ENCODE data around the gene PDE4A. TPM values are rescaled to one million over a fixed set of nuclear protein-coding genes. Genes with fewer than 3 reads are reported as not detected.
"Not testable (repeated sequence)": the region's sequence is repeated elsewhere in the genome, so short reads cannot be mapped to it uniquely, and the experiment has no call there.

Gene PDE4A
- total RNA-seq, 2 donors from 2014 or later, result 14.5 to 46.6 TPM

GRCh38 chr19:10408511-10409283, 11.6 kb upstream of the PDE4A start:
- Mint-ChIP-seq H3K36me3 (no peaks in the 10 kb centered on the region), H3K4me1 (ENCODE audit: low read depth in 2 of 2) (peaks cover 55 to 70% of the 10 kb centered on the region in 2 donors)
- ATAC-seq, result peak; percentile 69 to 74

GRCh38 chr19:10411224-10411623, 9.1 kb upstream of the PDE4A start:
- H3K27me3 Mint-ChIP-seq; H3K36me3 Mint-ChIP-seq; DNase-seq (ENCODE audit: low spot score); H3K9me3 Mint-ChIP-seq; ATAC-seq: not testable (repeated sequence)
- Mint-ChIP-seq H3K4me3 (peak overlapping the region; percentile 32), H3K27ac (peak overlapping the region; percentile 76 to 82), H3K4me1 (ENCODE audit: low read depth in 2 of 2) (peaks cover 49 to 72% of the 10 kb centered on the region in 2 donors)

More at GRCh38 chr19:10408511-10409283, 11.6 kb upstream of the PDE4A start:
- no peaks in the 10 kb centered on the region for H3K9me3 Mint-ChIP-seq
- H3K4me3 Mint-ChIP-seq, result peak overlapping the region; percentile 85
- peak; percentile 79 for DNase-seq (ENCODE audit: low spot score)
- peak overlapping the region; percentile 76 to 82 for H3K27ac Mint-ChIP-seq
- H3K27me3 Mint-ChIP-seq, result no peaks in the 10 kb centered on the region

DNA sequence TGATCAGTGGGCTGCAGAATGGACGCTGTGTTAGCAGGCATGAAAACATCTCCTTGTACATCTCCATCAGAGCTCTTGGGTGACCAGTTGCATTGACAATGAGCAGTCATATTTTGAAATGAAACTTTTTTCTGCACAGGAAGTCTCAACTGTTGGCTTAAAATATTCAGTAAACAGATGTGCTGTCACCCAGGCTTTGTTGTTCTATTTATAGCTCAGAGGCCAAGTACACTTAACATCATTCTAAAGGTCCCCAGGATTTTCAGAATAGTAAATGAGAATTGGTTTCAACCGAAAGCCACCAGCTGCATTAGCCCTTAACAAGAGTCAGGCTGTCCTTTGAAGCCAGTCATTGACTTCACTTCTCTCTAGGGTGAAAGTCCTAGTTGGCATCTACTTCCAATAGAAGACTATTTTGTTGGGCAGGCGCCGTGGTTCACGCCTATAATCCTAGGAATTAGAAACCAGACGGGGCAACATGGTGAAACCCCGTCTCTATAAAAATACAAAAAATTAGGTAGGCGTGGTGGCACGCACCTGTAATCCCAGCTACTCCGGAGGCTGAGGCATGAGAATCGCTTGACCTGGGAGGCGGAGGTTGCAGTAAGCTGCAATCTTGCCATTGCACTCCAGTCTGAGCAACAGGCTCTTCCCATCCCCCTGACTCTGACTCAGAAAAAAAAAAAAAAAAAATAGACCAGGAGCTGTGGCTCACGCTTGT, 7.9 kb upstream of the PDE4A start:
- H3K4me1 Mint-ChIP-seq (ENCODE audit: low read depth in 2 of 2), result peaks cover 52 to 68% of the 10 kb centered on the region in 2 donors
- H3K36me3 Mint-ChIP-seq, result no peaks in the 10 kb centered on the region
- H3K27me3 Mint-ChIP-seq, result peaks cover 0 to 2% of the 10 kb centered on the region in 2 donors
- DNase-seq (ENCODE audit: low spot score) (peak; percentile 53), ATAC-seq (peak in 1 of 2 donors; percentile 50)
- H3K27ac Mint-ChIP-seq, result peak overlapping the region; percentile 80 to 82
- peak overlapping the region; percentile 52 for H3K4me3 Mint-ChIP-seq
- no peaks in the 10 kb centered on the region for H3K9me3 Mint-ChIP-seq

- Mint-ChIP-seq H3K9me3 (no peaks in the 10 kb centered on the region), H3K27me3 (peaks cover 11 to 14% of the 10 kb centered on the region in 2 donors), H3K4me1 (ENCODE audit: low read depth in 2 of 2) (peaks cover 46 to 50% of the 10 kb centered on the region in 2 donors), H3K4me3 (peak overlapping the region; percentile 75), H3K36me3 (no peaks in the 10 kb centered on the region), H3K27ac (peak overlapping the region; percentile 76 to 80)
- no peak for ATAC-seq
- no peak for DNase-seq (ENCODE audit: low spot score)
Observed at GRCh38 chr19:10416083-10416379, 4.3 kb upstream of the PDE4A start.

GRCh38 chr19:10416380-10417257, 3.7 kb upstream of the PDE4A start:
- H3K4me1 Mint-ChIP-seq (ENCODE audit: low read depth in 2 of 2), result peaks cover 49 to 51% of the 10 kb centered on the region in 2 donors
- H3K36me3 Mint-ChIP-seq, result no peaks in the 10 kb centered on the region
- peak; percentile 82 to 88 for ATAC-seq
- peak; percentile 94 for DNase-seq (ENCODE audit: low spot score)
- H3K4me3 Mint-ChIP-seq, result peak overlapping the region; percentile 75
- no peaks in the 10 kb centered on the region for H3K9me3 Mint-ChIP-seq
- H3K27ac Mint-ChIP-seq, result peak overlapping the region; percentile 76 to 80
- peaks cover 11 to 14% of the 10 kb centered on the region in 2 donors for H3K27me3 Mint-ChIP-seq

GRCh38 chr19:10417541-10418234, 2.6 kb upstream of the PDE4A start:
- no peak for ATAC-seq
- Mint-ChIP-seq H3K4me3 (peak overlapping the region; percentile 76), H3K27ac (peak overlapping the region in 1 of 2 donors; percentile 6), H3K36me3 (no peaks in the 10 kb centered on the region), H3K27me3 (peaks cover 11 to 14% of the 10 kb centered on the region in 2 donors), H3K4me1 (ENCODE audit: low read depth in 2 of 2) (peaks cover 51 to 53% of the 10 kb centered on the region in 2 donors), H3K9me3 (no peaks in the 10 kb centered on the region)
- DNase-seq (ENCODE audit: low spot score), result no peak

- H3K9me3 Mint-ChIP-seq, result no peaks in the 10 kb centered on the region
- no peaks in the 10 kb centered on the region for H3K36me3 Mint-ChIP-seq
- ATAC-seq, result no peak
- DNase-seq (ENCODE audit: low spot score), result no peak
- peaks cover 50 to 53% of the 10 kb centered on the region in 2 donors for H3K4me1 Mint-ChIP-seq (ENCODE audit: low read depth in 2 of 2)
- peak overlapping the region; percentile 6 to 62 for H3K27ac Mint-ChIP-seq
- peaks cover 11 to 14% of the 10 kb centered on the region in 2 donors for H3K27me3 Mint-ChIP-seq
- peak overlapping the region; percentile 76 for H3K4me3 Mint-ChIP-seq
Observed at GRCh38 chr19:10418235-10418484, 2.2 kb upstream of the PDE4A start.

DNA sequence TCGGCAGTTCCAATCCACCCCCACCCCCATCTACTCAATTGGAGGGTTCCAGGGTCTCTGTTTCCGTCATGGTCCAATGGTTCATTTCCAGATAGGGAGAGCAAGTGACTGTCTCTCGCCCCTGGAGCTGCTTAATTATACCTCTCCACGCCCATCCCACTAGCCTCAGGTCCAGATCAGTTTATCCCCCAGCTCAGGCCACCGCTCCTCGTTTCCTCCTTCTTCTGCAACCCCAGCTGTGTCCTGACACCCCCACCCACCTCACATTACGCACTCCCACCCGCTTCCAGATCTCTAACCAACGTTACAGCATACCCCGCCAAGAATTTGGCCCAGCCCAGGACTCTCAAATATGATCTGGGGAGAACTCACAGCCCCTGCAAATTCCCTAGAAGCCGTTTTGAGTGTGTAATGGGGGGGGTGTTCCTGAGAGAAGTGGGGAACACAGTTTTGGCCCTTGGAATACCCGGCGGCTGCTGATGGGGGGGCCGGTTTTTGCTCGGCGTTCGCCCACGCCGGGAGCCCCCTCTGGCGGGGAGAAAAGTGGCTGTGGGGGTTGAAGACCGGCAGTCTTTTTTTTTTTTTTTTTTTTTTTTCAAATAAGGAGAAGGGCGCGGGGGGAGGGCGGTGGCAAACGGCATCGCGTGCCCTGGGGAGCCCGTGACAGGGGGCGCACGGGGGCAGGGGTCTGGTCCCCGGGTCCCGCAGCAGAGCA, 1.7 kb upstream of the PDE4A start:
- H3K27ac Mint-ChIP-seq, result peak overlapping the region; percentile 6 to 62
- no peaks in the 10 kb centered on the region for H3K36me3 Mint-ChIP-seq
- peaks cover 11 to 14% of the 10 kb centered on the region in 2 donors for H3K27me3 Mint-ChIP-seq
- ATAC-seq (no peak), DNase-seq (ENCODE audit: low spot score) (no peak)
- H3K4me3 Mint-ChIP-seq, result peak overlapping the region; percentile 76
- H3K4me1 Mint-ChIP-seq (ENCODE audit: low read depth in 2 of 2), result peaks cover 55 to 57% of the 10 kb centered on the region in 2 donors
- no peaks in the 10 kb centered on the region for H3K9me3 Mint-ChIP-seq

- ATAC-seq (no peak), DNase-seq (ENCODE audit: low spot score) (no peak)
- peaks cover 58% of the 10 kb centered on the region in 2 donors for H3K4me1 Mint-ChIP-seq (ENCODE audit: low read depth in 2 of 2)
- peak overlapping the region; percentile 93 for H3K4me3 Mint-ChIP-seq
- no peaks in the 10 kb centered on the region for H3K36me3 Mint-ChIP-seq
- no peaks in the 10 kb centered on the region for H3K9me3 Mint-ChIP-seq
- H3K27me3 Mint-ChIP-seq, result peaks cover 11 to 14% of the 10 kb centered on the region in 2 donors
- H3K27ac Mint-ChIP-seq, result peak overlapping the region; percentile 37 to 81
Observed at GRCh38 chr19:10419200-10419645, 1.1 kb upstream of the PDE4A start.

DNA sequence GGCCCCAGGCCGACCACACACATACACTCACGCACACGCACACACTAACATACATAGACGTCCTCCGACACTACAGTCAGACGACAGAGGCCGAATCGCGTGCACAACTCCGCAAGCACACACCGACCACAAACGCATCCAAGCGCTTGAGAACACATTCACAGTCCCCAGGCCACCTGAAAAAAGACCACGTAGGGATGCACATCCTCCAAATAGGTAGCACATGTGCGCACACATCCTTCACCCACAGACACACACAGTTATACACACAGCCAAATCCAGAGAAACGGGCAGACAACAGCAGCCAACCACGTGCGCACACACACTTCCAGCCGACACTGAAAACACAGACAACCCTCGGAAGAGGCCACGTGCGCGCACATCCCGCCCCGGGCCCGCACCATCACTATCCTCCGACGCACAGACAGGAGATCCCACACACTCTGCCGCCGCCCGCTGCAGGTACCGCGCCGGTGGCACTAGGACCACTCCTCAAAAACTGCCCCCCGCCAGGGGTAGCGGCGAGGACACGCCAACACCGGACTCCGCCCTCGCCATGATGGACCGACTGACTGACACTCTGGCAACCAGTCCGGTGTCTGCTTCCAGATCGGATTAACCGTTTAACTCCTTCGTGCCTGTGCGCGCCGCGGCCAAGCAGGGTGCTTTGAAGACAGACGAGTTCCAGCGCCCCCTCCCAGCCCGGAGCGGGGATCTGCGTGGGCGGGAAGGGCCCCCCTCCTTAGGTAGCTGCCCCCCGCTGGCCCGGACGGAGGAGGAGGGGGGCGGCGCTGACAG, 493 bp upstream of the PDE4A start:
- peak in 1 of 2 donors; percentile 9 for ATAC-seq
- Mint-ChIP-seq H3K4me3 (peak overlapping the region; percentile 93), H3K9me3 (no peaks in the 10 kb centered on the region), H3K27ac (peak overlapping the region; percentile 37 to 81), H3K4me1 (ENCODE audit: low read depth in 2 of 2) (peaks cover 58 to 62% of the 10 kb centered on the region in 2 donors), H3K36me3 (no peaks in the 10 kb centered on the region), H3K27me3 (peaks cover 11 to 14% of the 10 kb centered on the region in 2 donors)
- DNase-seq (ENCODE audit: low spot score), result no peak

- H3K4me1 Mint-ChIP-seq (ENCODE audit: low read depth in 2 of 2), result peaks cover 58 to 61% of the 10 kb centered on the region in 2 donors
- ATAC-seq, result peak; percentile 21 to 62
- H3K4me3 Mint-ChIP-seq, result peak overlapping the region; percentile 94
- peak; percentile 86 for DNase-seq (ENCODE audit: low spot score)
- H3K27ac Mint-ChIP-seq, result peak overlapping the region; percentile 66 to 74
- no peaks in the 10 kb centered on the region for H3K9me3 Mint-ChIP-seq
- H3K36me3 Mint-ChIP-seq, result no peaks in the 10 kb centered on the region
- peaks cover 11 to 14% of the 10 kb centered on the region in 2 donors for H3K27me3 Mint-ChIP-seq
Observed at GRCh38 chr19:10421240-10422045, 1.1 kb downstream of the PDE4A start.

Measured in natural killer cell treated with Interleukin-12 subunit alpha and Interleukin-12 subunit beta and Interleukin-15 and Interleukin-18, amount 100 ng/mL, for 72 hours (primary cell).